ENCODE measurements around the gene ARPC1A.
"Not testable (repeated sequence)": the region's sequence is repeated elsewhere in the genome, so short reads cannot be mapped to it uniquely, and the experiment has no call there.

ARPC1A gene

DNA sequence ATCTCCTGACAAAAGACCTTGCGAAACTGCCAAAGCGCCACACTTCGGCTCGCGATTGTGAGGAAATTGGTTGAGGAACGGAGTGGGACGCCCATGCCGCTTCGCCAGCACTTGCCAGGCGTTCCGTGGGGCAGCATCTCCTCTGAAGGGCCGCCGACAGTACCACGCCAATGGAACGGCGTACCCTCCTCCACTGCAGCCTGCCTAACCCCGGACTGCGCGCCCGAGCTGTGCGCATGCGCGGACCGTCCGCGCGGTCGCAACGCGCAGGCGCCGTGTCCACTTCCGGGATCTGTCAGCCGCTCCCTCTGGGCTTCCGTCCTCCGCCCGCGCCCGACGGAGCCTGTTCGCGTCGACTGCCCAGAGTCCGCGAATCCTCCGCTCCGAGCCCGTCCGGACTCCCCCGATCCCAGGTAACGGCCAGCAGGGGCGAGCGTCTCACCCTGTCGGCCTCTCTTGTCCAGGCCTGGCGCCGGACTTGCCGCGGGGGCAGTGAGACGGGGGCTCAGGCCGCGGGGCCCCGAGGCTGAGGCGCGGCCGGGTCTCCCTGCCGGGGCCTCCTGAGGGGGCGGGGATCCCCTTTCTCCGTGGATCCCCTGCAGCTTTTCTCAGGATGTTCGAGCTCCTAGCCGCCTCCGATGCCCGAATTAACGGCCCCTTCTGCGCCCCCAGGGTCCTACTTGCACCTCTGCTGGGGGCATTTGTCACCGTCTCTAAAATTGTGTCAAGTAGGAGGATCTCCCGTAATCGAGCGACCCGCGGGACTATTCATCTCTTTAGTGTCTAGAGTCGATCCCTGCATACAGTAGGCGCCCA, at the start of gene ARPC1A:
TSS of gene ARPC1A (plus strand) at position 307 of the 816 bp plus-strand sequence. CDS start 7,456 bp downstream, outside the sequence.
- peak; percentile 34 to 94 (median 80) for DNase-seq

GRCh38 chr7:99278180-99278579, 47.5 kb upstream of the ARPC1A start:
- DNase-seq, result no peak

DNA sequence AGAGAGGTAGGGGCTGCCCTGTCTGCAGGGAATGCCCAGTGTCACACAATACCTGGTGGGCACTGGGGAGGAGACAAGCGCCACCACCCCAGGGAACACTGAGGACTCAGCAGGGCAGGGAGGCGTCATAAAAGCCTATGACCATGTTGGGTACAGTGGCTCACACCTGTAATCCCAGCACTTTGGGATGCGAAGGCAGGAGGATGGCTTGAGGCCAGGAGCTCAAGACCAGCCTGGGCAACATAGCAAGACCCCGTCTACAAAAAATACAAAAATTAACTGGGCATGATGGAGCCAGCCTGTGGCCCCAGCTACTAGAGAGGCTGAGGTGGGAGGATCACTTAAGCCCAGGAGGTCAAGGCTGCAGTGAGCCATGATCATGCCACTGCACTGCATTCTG, 41.5 kb upstream of the ARPC1A start:
- not testable (repeated sequence) for DNase-seq

DNA sequence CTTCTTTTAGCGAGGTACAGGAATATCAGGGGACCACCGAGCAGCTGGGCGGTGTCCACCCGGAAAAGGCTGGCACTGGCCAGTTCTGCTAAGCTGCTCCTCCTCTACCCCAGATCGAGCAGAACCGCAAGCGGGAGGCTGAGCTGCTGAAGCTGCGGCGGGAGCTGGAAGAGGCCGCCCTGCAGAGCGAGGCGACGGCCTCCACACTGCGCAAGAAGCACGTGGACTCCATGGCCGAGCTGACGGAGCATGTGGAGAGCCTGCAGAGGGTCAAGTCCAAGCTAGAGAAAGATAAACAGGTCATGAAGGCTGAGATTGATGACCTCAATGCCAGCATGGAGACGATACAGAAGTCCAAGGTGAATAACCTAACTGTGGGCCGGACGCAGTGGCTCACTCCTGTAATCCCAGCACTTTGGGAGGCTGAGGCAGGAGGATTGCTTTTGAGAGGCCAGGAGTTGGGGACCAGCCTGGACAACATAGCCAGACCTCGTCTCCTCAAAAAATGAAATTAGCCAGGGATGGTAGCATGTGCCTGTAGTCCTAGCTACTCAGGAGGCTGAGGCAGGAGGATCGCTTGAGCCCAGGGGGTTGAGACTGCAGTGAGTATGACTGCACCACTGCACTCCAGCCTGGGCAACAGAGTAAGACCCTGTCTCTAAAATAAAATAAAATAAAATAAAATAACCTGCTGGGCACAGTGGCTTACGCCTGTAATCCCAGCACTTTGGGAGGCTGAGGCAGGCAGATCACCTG, 37.7 kb upstream of the ARPC1A start:
- DNase-seq, result no peak

DNA sequence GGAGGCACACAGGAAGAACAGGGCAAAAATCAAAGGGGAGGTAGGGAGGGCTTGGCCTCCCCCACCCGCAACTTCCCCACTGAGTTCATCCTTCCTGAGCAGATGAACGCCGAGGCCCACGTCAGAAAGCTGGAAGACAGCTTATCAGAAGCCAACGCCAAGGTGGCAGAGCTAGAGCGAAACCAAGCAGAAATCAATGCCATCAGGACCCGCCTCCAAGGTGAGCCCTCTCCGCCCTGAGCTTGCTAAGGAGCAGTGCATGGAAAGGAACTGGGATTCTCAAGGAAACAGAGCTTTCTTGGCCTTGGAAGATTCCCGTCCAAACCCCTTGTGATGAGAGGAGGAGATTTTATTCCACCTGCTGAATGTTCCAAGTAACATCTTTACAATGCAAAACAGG, 36.5 kb upstream of the ARPC1A start:
- DNase-seq, result no peak

- not testable (repeated sequence) for DNase-seq
Observed at GRCh38 chr7:99290148-99290547, 35.5 kb upstream of the ARPC1A start.

- no peak for DNase-seq
Observed at GRCh38 chr7:99290980-99291607, 34.6 kb upstream of the ARPC1A start.

DNA sequence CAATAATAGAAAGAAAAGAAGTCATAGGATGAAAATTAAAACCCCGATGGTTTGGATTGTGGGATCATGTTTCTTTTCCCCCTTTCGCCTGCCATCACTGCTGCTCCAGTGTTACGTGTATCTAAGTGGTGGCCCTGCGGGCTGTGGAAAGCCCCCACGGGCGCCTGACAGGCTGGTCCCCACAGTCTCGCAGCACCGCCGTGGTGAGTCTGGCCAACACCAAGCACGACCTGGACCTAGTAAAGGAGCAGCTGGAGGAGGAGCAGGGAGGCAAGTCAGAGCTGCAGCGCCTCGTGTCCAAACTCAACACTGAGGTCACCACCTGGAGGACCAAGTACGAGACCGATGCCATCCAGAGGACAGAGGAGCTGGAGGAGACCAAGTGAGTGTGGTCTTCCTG, 33.6 kb upstream of the ARPC1A start:
- DNase-seq, result no peak

DNA sequence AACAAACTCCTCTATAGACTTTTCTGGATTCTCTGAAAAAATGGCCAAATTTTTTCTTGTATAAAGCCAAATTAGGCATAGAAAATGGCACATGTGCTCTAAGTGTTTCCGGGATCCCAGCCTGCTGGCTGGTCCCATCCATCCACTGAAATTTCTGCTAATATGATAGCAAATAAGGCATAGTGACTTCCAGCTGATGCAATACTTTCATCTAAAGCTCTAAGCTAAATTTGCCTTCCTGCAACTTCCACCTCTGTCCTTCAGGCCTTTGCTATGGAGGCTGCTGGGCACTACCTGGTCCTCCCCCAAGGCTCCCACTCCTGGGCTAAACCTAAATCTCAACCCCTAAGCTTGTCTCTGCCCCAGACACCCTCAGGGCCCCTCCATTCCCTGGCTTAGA, 32.5 kb upstream of the ARPC1A start:
- DNase-seq, result no peak

DNA sequence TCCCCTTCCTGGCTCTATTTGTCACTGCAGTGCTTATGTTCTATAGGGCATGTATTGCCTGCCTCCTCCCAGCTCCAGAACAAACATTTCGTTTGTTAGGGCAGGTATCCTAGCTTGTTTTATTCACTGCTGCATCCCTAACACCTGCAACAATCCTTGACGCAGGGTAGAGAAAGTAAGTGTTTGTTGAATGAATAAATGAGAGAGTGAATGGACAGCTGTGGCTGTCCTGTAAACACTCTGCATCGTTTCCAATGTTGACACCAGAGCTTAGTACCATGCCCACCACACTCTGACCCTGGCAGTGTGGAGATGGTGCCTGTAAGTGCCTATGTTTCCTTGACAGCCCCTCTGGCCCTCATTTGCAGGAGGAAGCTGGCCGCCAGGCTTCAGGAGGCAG, 32.0 kb upstream of the ARPC1A start:
- DNase-seq, result no peak

DNA sequence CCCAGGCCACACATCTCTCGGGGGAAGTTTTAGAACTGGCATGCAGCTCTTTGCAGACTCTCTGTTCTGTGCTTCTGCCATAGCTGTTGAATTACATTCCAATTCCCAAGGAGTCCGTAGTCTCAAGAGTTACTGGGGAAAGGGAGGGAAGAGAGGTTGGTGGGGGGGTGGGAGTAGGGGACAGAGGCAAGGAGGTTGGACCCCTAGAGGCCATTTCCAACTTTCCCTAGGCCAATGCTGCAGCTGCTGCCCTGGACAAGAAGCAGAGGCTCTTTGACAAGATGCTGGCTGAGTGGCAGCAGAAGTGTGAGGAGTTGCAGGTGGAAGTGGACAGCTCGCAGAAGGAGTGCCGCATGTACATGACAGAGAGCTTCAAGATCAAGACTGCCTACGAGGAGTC, 29.2 kb upstream of the ARPC1A start:
- DNase-seq, result no peak

- no peak for DNase-seq
Observed at GRCh38 chr7:99301496-99301895, 24.2 kb upstream of the ARPC1A start.

- peak in 1 of 14 donors; percentile 4 for DNase-seq
Observed at GRCh38 chr7:99305473-99306260, 20.0 kb upstream of the ARPC1A start.

GRCh38 chr7:99308461-99309074, 17.1 kb upstream of the ARPC1A start:
- no peak for DNase-seq

- DNase-seq, result no peak
Observed at GRCh38 chr7:99309111-99309510, 16.6 kb upstream of the ARPC1A start.

DNA sequence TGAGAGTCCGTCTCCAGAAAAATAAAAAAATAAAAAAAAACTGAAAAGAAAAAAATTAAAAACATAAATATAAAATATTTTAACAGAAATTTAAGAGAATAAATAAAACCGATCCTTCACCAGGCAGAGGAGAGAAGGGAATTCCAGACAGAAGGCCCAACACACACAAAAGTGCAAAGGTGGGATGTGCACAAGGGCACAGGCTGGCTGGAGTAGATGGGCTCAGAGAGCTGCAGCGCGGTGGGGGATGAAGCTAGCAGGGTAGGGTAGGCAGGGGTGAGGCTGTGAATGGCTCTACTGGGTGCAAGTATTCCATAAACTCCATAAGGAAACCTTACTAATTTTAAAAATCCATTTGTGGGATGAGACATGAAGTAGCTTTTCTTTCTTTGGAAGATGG, 15.7 kb upstream of the ARPC1A start:
- no peak for DNase-seq

- DNase-seq, result no peak
Observed at GRCh38 chr7:99311702-99312101, 14.0 kb upstream of the ARPC1A start.

- DNase-seq, result peak in 10 of 14 donors; percentile 4 to 62 (median 28)
Observed at GRCh38 chr7:99312316-99313203, 13.1 kb upstream of the ARPC1A start.

GRCh38 chr7:99313204-99313573, 12.5 kb upstream of the ARPC1A start:
- no peak for DNase-seq

DNA sequence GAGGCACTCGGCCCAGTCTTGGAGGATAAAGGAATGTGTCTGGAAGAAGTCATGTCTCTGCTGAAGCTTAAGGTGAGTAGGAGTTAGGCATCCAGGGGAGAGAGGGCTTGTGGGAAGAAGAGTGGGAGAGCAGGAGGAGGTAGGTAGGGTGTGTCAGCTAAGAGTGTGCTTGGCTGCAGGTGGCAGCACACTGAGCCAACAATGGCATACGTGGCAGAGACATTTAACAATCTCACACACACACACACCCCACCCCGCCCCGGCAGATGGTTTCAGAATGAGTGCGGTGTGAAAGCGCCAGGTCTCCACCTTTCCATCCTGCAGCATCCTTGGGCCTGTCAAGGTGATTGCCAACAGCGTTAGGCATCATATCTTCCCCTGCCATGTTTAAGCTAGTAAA, 11.2 kb upstream of the ARPC1A start:
- DNase-seq, result no peak

GRCh38 chr7:99320371-99320770, 5.3 kb upstream of the ARPC1A start:
- DNase-seq, result no peak
